ENCODE measurements around the gene FBLN2. TPM values are rescaled to one million over a fixed set of nuclear protein-coding genes. Genes with fewer than 3 reads are reported as not detected.

FBLN2 gene
- total RNA-seq, 1 donor from 2014 or later: 5.8 TPM

DNA sequence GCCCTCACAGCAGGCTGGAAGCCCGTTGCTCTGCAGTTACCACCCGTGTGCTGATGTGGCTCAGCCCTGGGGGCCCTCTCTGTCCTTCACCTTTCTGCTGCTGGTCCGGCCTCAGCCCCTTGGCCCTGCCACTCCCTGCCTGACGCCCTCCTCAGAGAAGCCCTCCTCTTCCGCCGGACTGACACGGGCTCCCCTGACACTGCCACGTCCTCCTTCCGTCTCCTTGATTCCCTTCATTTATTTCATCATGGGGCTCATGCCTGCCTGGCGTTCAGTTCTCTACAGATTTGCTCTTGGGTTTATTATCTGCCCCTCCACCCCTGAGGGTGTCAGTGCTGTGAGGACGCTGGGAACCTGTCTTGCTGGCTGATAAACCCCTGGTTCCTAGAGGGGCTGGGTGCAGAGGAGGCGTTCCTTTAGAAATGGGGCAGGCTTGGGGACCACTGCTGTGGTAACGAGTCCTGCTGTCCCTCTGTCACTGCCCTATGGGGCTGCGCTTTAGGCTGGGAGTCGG lies 19.6 kb downstream of the FBLN2 start:
- H3K4me3 Mint-ChIP-seq (ENCODE audit: low read depth): no peak overlapping the region
- no peaks in the 10 kb centered on the region for H3K9me3 Mint-ChIP-seq (ENCODE audit: low read depth)
- DNase-seq (ENCODE audit: low spot score, unreplicated experiment): no peak
- H3K27ac Mint-ChIP-seq: no peak overlapping the region
- no peaks in the 10 kb centered on the region for H3K36me3 Mint-ChIP-seq (ENCODE audit: insufficient read depth)
- no peak for TF ChIP-seq CTCF (IDR thresholded peaks at IDR 0.05; ENCODE audit: unreplicated experiment)
- peaks cover 14% of the 10 kb centered on the region for H3K27me3 Mint-ChIP-seq
- peaks cover 11% of the 10 kb centered on the region for H3K4me1 Mint-ChIP-seq (ENCODE audit: low read depth)

- TF ChIP-seq CTCF (IDR thresholded peaks at IDR 0.05; ENCODE audit: unreplicated experiment): no peak
- Mint-ChIP-seq H3K36me3 (ENCODE audit: insufficient read depth) (no peaks in the 10 kb centered on the region), H3K27ac (no peak overlapping the region), H3K4me1 (ENCODE audit: low read depth) (peaks cover 11% of the 10 kb centered on the region), H3K27me3 (peaks cover 14% of the 10 kb centered on the region), H3K4me3 (ENCODE audit: low read depth) (no peak overlapping the region), H3K9me3 (ENCODE audit: low read depth) (no peaks in the 10 kb centered on the region)
- no peak for DNase-seq (ENCODE audit: low spot score, unreplicated experiment)
Observed at GRCh38 chr3:13569201-13569600, 20.3 kb downstream of the FBLN2 start.

GRCh38 chr3:13569641-13570390 lies 20.9 kb downstream of the FBLN2 start:
- Mint-ChIP-seq H3K9me3 (ENCODE audit: low read depth) (no peaks in the 10 kb centered on the region), H3K27me3 (peaks cover 16% of the 10 kb centered on the region), H3K27ac (no peak overlapping the region), H3K4me1 (ENCODE audit: low read depth) (peaks cover 8% of the 10 kb centered on the region), H3K36me3 (ENCODE audit: insufficient read depth) (no peaks in the 10 kb centered on the region), H3K4me3 (ENCODE audit: low read depth) (no peak overlapping the region)
- no peak for DNase-seq (ENCODE audit: low spot score, unreplicated experiment)
- no peak for TF ChIP-seq CTCF (IDR thresholded peaks at IDR 0.05; ENCODE audit: unreplicated experiment)

DNA sequence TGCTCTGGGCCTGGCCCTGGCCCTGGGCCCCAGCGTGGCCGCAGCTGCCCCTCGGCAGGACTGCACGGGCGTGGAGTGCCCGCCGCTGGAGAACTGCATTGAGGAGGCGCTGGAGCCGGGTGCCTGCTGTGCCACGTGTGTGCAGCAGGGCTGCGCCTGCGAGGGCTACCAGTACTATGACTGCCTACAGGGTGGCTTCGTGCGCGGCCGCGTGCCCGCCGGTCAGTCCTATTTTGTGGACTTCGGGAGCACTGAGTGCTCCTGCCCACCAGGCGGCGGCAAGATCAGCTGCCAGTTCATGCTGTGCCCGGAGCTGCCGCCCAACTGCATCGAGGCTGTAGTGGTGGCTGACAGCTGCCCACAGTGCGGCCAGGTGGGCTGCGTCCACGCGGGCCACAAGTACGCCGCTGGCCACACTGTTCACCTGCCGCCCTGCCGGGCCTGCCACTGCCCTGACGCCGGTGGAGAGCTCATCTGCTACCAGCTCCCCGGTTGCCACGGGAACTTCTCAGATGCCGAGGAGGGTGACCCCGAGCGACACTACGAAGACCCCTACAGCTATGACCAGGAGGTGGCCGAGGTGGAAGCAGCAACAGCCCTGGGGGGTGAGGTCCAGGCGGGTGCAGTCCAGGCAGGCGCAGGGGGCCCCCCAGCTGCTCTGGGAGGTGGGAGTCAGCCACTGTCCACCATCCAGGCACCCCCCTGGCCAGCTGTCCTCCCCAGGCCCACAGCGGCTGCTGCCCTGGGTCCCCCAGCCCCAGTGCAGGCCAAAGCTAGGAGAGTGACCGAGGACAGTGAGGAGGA lies 21.7 kb downstream of the FBLN2 start:
- no peak overlapping the region for H3K4me3 Mint-ChIP-seq (ENCODE audit: low read depth)
- no peak for TF ChIP-seq CTCF (IDR thresholded peaks at IDR 0.05; ENCODE audit: unreplicated experiment)
- H3K27ac Mint-ChIP-seq: no peak overlapping the region
- no peak for DNase-seq (ENCODE audit: low spot score, unreplicated experiment)
- H3K27me3 Mint-ChIP-seq: peaks cover 20% of the 10 kb centered on the region
- H3K36me3 Mint-ChIP-seq (ENCODE audit: insufficient read depth): no peaks in the 10 kb centered on the region
- peaks cover 7% of the 10 kb centered on the region for H3K4me1 Mint-ChIP-seq (ENCODE audit: low read depth)
- no peaks in the 10 kb centered on the region for H3K9me3 Mint-ChIP-seq (ENCODE audit: low read depth)

- H3K36me3 Mint-ChIP-seq (ENCODE audit: insufficient read depth): no peaks in the 10 kb centered on the region
- TF ChIP-seq CTCF (IDR thresholded peaks at IDR 0.05; ENCODE audit: unreplicated experiment): no peak
- H3K9me3 Mint-ChIP-seq (ENCODE audit: low read depth): no peaks in the 10 kb centered on the region
- no peak overlapping the region for H3K27ac Mint-ChIP-seq
- H3K4me3 Mint-ChIP-seq (ENCODE audit: low read depth): no peak overlapping the region
- H3K4me1 Mint-ChIP-seq (ENCODE audit: low read depth): peaks cover 4% of the 10 kb centered on the region
- peaks cover 20% of the 10 kb centered on the region for H3K27me3 Mint-ChIP-seq
- no peak for DNase-seq (ENCODE audit: low spot score, unreplicated experiment)
Observed at GRCh38 chr3:13571264-13571663, 22.3 kb downstream of the FBLN2 start.
